ENCODE data around the gene DOCK7.
"Not testable (repeated sequence)": the region's sequence is repeated elsewhere in the genome, so short reads cannot be mapped to it uniquely, and the experiment has no call there.

The DOCK7 gene

GRCh38 chr1:62687903-62688686, at the start of gene DOCK7:
Gene DOCK7 (minus strand): TSS chr1:62688386. CDS start chr1:62688264, 122 bp downstream.
- DNase-seq, result peak; percentile 78

- no peak for DNase-seq
These were observed 47.4 kb upstream of the DOCK7 start for GRCh38 chr1:62735491-62736171.

- no peak for DNase-seq
These were observed 44.1 kb upstream of the DOCK7 start for GRCh38 chr1:62732331-62732730.

- no peak for DNase-seq
These were observed 40.8 kb upstream of the DOCK7 start for GRCh38 chr1:62728963-62729362.

- DNase-seq, result no peak
These were observed 39.6 kb upstream of the DOCK7 start for GRCh38 chr1:62727656-62728407.

GRCh38 chr1:62726011-62726442, 37.8 kb upstream of the DOCK7 start:
- DNase-seq, result no peak

GRCh38 chr1:62725255-62725654, 37.1 kb upstream of the DOCK7 start:
- no peak for DNase-seq

- no peak for DNase-seq
These were observed 36.2 kb upstream of the DOCK7 start for GRCh38 chr1:62724430-62724829.

- DNase-seq, result no peak
These were observed 35.7 kb upstream of the DOCK7 start for GRCh38 chr1:62723883-62724282.

GRCh38 chr1:62722796-62723195, 34.6 kb upstream of the DOCK7 start:
- no peak for DNase-seq

- DNase-seq, result no peak
These were observed 32.9 kb upstream of the DOCK7 start for GRCh38 chr1:62720946-62721554.

GRCh38 chr1:62718400-62718799, 30.2 kb upstream of the DOCK7 start:
- not testable (repeated sequence) for DNase-seq

- DNase-seq, result no peak
These were observed 29.3 kb upstream of the DOCK7 start for GRCh38 chr1:62717483-62717882.

- DNase-seq, result no peak
These were observed 28.2 kb upstream of the DOCK7 start for GRCh38 chr1:62716397-62716796.

GRCh38 chr1:62712336-62713243, 24.4 kb upstream of the DOCK7 start:
- no peak for DNase-seq

- DNase-seq, result no peak
These were observed 19.5 kb upstream of the DOCK7 start for GRCh38 chr1:62707744-62708120.

GRCh38 chr1:62706985-62707743, 19.0 kb upstream of the DOCK7 start:
- no peak for DNase-seq

- DNase-seq, result not testable (repeated sequence)
These were observed 10.0 kb upstream of the DOCK7 start for GRCh38 chr1:62698161-62698560.

- DNase-seq, result not testable (repeated sequence)
These were observed 6.3 kb upstream of the DOCK7 start for GRCh38 chr1:62694479-62694878.

- no peak for DNase-seq
These were observed 4.9 kb upstream of the DOCK7 start for GRCh38 chr1:62693123-62693522.
